ENCODE data around the gene DYNC2I2.

GRCh38 chr9:128654481-128654880 is 2.2 kb downstream of the DYNC2I2 start:
- TF ChIP-seq CHD2 (IDR thresholded peaks at IDR 0.05; ENCODE audit: borderline replicate concordance, low read depth, low read length) (no peak), EGR1 (IDR thresholded peaks at IDR 0.05; ENCODE audit: borderline replicate concordance in 1 of 2, low read depth in 2 of 2, low read length in 2 of 2) (no peak)

Data from GM12878 (cell line).